HG03025 (cell line): Measurements from ENCODE around the gene AKAP13.
"Not testable (repeated sequence)": the region's sequence is repeated elsewhere in the genome, so short reads cannot be mapped to it uniquely, and the experiment has no call there.

ENCODE experiments used
- ATAC-seq: cut with Tn5 transposase; IDR thresholded peaks from one replicate; pipeline ENCODE4 v1.9.1; 2021; ENCODE audit warnings: mild to moderate bottlenecking, moderate library complexity; ENCODE audit not compliant: unreplicated experiment, low FRiP score

AKAP13 gene

GRCh38 chr15:85792102-85792731, 411.8 kb downstream of the AKAP13 start:
- no peak for ATAC-seq

GRCh38 chr15:85792912-85793590, 412.6 kb downstream of the AKAP13 start:
- ATAC-seq, result no peak

- ATAC-seq, result peak; percentile 36
Measured at GRCh38 chr15:85793641-85794597, 413.5 kb downstream of the AKAP13 start.

DNA sequence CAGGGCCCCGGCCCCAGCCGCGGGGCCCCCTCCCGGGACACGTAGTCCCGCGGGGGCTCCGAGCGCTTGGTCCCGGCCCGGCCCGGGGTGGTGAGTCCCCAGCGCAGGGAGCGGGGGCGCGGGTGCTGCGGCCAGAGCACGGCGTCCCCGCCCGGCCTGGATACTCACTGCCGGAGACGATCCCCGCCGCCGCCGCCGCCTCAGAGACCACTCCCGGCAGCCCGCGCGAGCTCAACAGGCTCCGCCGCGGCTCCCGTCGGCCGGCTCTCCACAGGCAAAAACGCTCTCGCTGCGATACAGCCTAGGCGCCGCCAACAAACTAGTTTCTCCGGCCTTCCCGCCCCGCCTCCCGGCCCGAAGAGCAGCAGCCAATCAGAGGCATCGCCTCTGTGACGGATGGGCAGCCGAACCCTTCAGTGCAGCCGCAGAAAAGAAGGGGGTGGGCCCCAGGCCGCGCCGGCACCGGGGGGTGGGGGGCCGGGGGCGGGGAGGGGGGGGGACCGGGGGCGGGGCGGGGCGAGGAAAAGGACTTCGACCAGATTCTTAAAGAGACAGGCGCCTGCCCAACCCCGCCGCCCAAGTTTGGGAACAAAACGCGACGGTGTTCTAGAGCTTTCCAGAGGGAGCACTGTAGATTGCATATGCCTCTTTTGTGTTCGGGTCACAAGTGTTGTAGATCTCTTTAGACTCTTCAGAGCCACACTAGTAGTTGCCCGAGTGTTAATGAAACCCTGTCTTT, 414.4 kb downstream of the AKAP13 start, which contains the start of gene KLHL25:
Gene KLHL25, minus strand, starts transcription at position 328 of the 739 bp plus-strand sequence. CDS start 25,115 bp downstream, outside the sequence.
- peak; percentile 99 for ATAC-seq

GRCh38 chr15:85795337-85796305, 415.2 kb downstream of the AKAP13 start:
- ATAC-seq, result no peak

- ATAC-seq, result not testable (repeated sequence)
Measured at GRCh38 chr15:85796371-85796770, 416.0 kb downstream of the AKAP13 start.
